H1 (cell line): ENCODE measurements around the gene AQP6. TPM values are rescaled to one million over a fixed set of nuclear protein-coding genes. Genes with fewer than 3 reads are reported as not detected.
A peak's percentile ranks its signal among the peaks of the same experiment; 100 is the strongest.

ENCODE experiments used
- ASH2L ChIP-seq: fragments of 200-600, 300-600 bp; sonication (generic); IDR thresholded peaks from one replicate; pipeline ENCODE4 v1.7.1; 2017; ENCODE audit warnings: low read length
- ATF2 ChIP-seq: IDR thresholded peaks from 2 replicates; pipeline ENCODE4 v1.6.1; 2012; ENCODE audit warnings: low read length, inconsistent platforms
- BRCA1 ChIP-seq: IDR thresholded peaks from 2 replicates; pipeline ENCODE4 v1.6.1; 2012; ENCODE audit warnings: low read depth, low read length, improper control_type of control experiment
- CBX5 ChIP-seq: fragments of 300-800, 300-1000 bp; sonication (generic); IDR thresholded peaks from 2 replicates; pipeline ENCODE4 v1.7.1; 2016; ENCODE audit warnings: antibody characterized with exemption, low read length, low read depth
- CHD1 ChIP-seq: IDR thresholded peaks from 2 replicates; pipeline ENCODE4 v1.6.1; 2012; ENCODE audit warnings: low read depth, low read length, improper control_type of control experiment
- CREB1 ChIP-seq: IDR thresholded peaks from 2 replicates; pipeline ENCODE4 v1.6.1; 2012; ENCODE audit warnings: inconsistent platforms
- E2F6 ChIP-seq: IDR thresholded peaks from 2 replicates; pipeline ENCODE4 v1.6.1; 2012; ENCODE audit warnings: inconsistent platforms
- EGR1 ChIP-seq: IDR thresholded peaks from 2 replicates; pipeline ENCODE4 v1.6.1; 2011; ENCODE audit warnings: low read depth, low read length, borderline replicate concordance
- EP300 ChIP-seq, 2 experiments: IDR thresholded peaks; 1 replicate in 1 of 2; 2 replicates in 1 of 2; pipeline ENCODE4 v1.6.1; 2011 to 2012; ENCODE audit warnings: low read depth in 2 of 2, low read length in 2 of 2, mild to moderate bottlenecking in 2 of 2, borderline replicate concordance in 1 of 2, inconsistent platforms in 1 of 2, moderate library complexity in 1 of 2
- GABPA ChIP-seq: IDR thresholded peaks from 2 replicates; pipeline ENCODE4 v1.6.1; 2011; ENCODE audit warnings: mild to moderate bottlenecking, low read length, moderate library complexity, borderline replicate concordance; ENCODE audit not compliant: insufficient read depth
- JUN ChIP-seq: IDR thresholded peaks from 2 replicates; pipeline ENCODE4 v1.6.1; 2011; ENCODE audit warnings: low read depth, mild to moderate bottlenecking, improper control_type of control experiment, low read length
- RNF2 ChIP-seq: fragments of 200-900, 300-1000 bp; sonication (generic); IDR thresholded peaks from 2 replicates; pipeline ENCODE4 v1.7.1; 2016; ENCODE audit warnings: borderline replicate concordance, low read depth, mild to moderate bottlenecking, antibody characterized with exemption, low read length; ENCODE audit not compliant: poor library complexity, severe bottlenecking; ENCODE audit errors: missing control alignments
- SAP30 ChIP-seq: fragments of 300-600 bp; sonication (generic); IDR thresholded peaks from 2 replicates; pipeline ENCODE4 v1.7.1; 2012; ENCODE audit warnings: low read length, moderate library complexity, mild to moderate bottlenecking, inconsistent platforms; ENCODE audit not compliant: insufficient read depth, insufficient replicate concordance
- SIX5 ChIP-seq: IDR thresholded peaks from 2 replicates; pipeline ENCODE4 v1.6.1; 2011; ENCODE audit warnings: mild to moderate bottlenecking, low read depth, low read length
- SP2 ChIP-seq: IDR thresholded peaks from 2 replicates; pipeline ENCODE4 v1.6.1; 2012; ENCODE audit warnings: mild to moderate bottlenecking, low read length, inconsistent platforms
- SUZ12 ChIP-seq: fragments of 200-600 bp; sonication (generic); IDR thresholded peaks from 2 replicates; pipeline ENCODE4 v1.6.1; 2012; ENCODE audit warnings: mild to moderate bottlenecking, inconsistent platforms, low read length, moderate library complexity, mixed read lengths
- TAF7 ChIP-seq: optimal IDR thresholded peaks from 2 replicates; pipeline ENCODE3; 2011; ENCODE audit warnings: low read depth, mild to moderate bottlenecking, inconsistent platforms, low read length, moderate library complexity, borderline replicate concordance
- ZNF274 ChIP-seq: IDR thresholded peaks from 2 replicates; pipeline ENCODE4 v1.7.0; 2012; ENCODE audit warnings: low read length, borderline replicate concordance; ENCODE audit errors: extremely low read depth
- polyA plus RNA-seq, 7 experiments: library from polyadenylated mRNA; depleted of rRNA in 3 of 7; stranded (reverse) in 5 of 7; unstranded in 2 of 7; fragments of >200 nt in 5 of 7; fragments of 200-250 nt in 2 of 7; gene quantifications; 1 replicate in 5 of 7; 2 replicates in 1 of 7; 4 replicates in 1 of 7; pipeline versions ENCODE4 v1.2.1 to v1.2.3, GENCODE V29; 2011 to 2013; ENCODE audit warnings: missing spikeins in 2 of 7, mixed read lengths in 2 of 7
- total RNA-seq: library from RNA; stranded (reverse); fragmentation: NEBNext Ultra II Directional; extraction: Animal tissue kit (Norgen Biotek cat#: 25700); gene quantifications from 2 replicates; pipeline ENCODE4 v1.2.1, GENCODE V29; 2021

Gene AQP6
- total and polyA plus RNA-seq, 2 of the 8 experiments (the other 6 are each of a cell fraction or from before 2014, with no cell fraction given): 0.03 to 0.17 TPM

GRCh38 chr12:49967042-49967776, 5.5 kb upstream of the AQP6 start (continued):
- TF ChIP-seq EP300 (IDR thresholded peaks at IDR 0.05; ENCODE audit: borderline replicate concordance in 1 of 2, low read depth in 2 of 2, low read length in 2 of 2) (no peak), CREB1 (peak; percentile 19; the same call in 1 of the 2 replicates), BRCA1 (no peak), ASH2L (no peak), TAF7 (no peak), E2F6 (0 out of 2 replicates have a peak, but pooled peaks have one; percentile 27), SUZ12 (no peak), SIX5 (no peak), ATF2 (no peak), RNF2 (no peak), GABPA (0 out of 2 replicates have a peak, but pooled peaks have one; percentile 61), JUN (no peak), CBX5 (no peak), EGR1 (no peak), CHD1 (no peak), ZNF274 (no peak), SP2 (no peak), SAP30 (no peak)
